ENCODE data around the gene IZUMO2. TPM values are rescaled to one million over a fixed set of nuclear protein-coding genes. Genes with fewer than 3 reads are reported as not detected.

IZUMO2 gene
- total RNA-seq, 2 donors from 2014 or later = 1.1 TPM; not detected in 1

DNA sequence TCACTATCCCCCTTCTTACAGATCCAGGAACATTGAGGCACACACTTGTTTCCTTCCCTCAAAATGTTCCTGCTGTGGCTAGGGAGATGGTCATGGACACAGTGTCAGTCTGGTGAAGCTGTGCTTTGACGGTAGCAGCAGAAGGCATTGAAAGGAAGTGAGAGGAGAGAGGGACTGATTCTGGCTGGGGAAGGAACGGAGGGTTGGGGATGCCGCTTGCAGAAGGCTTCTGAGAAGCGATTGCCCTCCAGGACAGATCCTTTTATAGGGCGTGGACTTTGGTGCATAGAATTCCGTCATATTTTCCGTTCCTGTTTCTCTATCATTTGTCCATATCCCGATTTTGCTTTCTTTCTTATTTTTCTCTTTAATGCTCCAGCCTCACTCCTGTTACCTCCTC lies 26.2 kb upstream of the IZUMO2 start:
- H3K36me3 ChIP-seq = no peaks in the 10 kb centered on the region
- DNase-seq (ENCODE audit: low spot score) = no peak
- TF ChIP-seq POLR2A (IDR thresholded peaks at IDR 0.05) (no peak), CTCF (IDR thresholded peaks at IDR 0.05) (no peak), POLR2AphosphoS5 (IDR thresholded peaks at IDR 0.05) (no peak)
- intact Hi-C loops (cut with DNase I) = no loop called here
- no peaks in the 10 kb centered on the region for H3K27me3 ChIP-seq (replicated peaks; ENCODE audit: insufficient read depth)
- 74% methylated on average over 8 of the region's 8 CpGs for WGBS
- no peak overlapping the region for H3K4me3 ChIP-seq
- no peaks in the 10 kb centered on the region for H3K9me3 ChIP-seq
- H3K4me1 ChIP-seq (replicated peaks) = no peaks in the 10 kb centered on the region
- no peak overlapping the region for H3K27ac ChIP-seq

DNA sequence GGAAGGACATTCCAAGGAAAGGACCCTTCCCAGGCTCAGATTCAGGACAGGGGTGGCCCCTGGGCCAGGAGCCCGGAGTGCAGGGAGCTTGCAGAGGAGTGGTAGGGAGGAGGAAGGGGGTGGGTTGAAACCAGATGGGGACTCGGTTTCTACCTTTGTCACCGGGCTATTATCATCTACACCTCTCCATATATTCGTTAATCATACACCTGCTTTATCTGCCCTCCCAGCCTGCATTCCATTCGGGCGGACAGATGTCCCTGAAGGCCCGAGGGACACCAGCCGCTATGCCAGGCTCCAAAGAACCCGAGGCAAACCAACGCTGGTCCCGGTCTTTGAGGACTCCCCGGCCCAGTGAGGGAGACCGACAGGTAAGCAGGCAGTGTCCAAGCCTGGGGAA lies 24.9 kb upstream of the IZUMO2 start:
- Histone ChIP-seq H3K36me3 (no peaks in the 10 kb centered on the region), H3K27ac (no peak overlapping the region), H3K4me3 (no peak overlapping the region), H3K27me3 (replicated peaks; ENCODE audit: insufficient read depth) (no peaks in the 10 kb centered on the region), H3K9me3 (no peaks in the 10 kb centered on the region), H3K4me1 (replicated peaks) (no peaks in the 10 kb centered on the region)
- no peak for DNase-seq (ENCODE audit: low spot score)
- intact Hi-C loops (cut with DNase I) = no loop called here
- TF ChIP-seq POLR2A (IDR thresholded peaks at IDR 0.05) = no peak
- TF ChIP-seq CTCF (IDR thresholded peaks at IDR 0.05) = no peak
- TF ChIP-seq POLR2AphosphoS5 (IDR thresholded peaks at IDR 0.05) = no peak
- 80% methylated on average over 13 of the region's 13 CpGs for WGBS

GRCh38 chr19:50184196-50184595 lies 21.1 kb upstream of the IZUMO2 start:
- DNase-seq (ENCODE audit: low spot score) = no peak
- H3K36me3 ChIP-seq = no peaks in the 10 kb centered on the region
- H3K9me3 ChIP-seq = no peaks in the 10 kb centered on the region
- no peaks in the 10 kb centered on the region for H3K27me3 ChIP-seq (replicated peaks; ENCODE audit: insufficient read depth)
- 4% methylated on average over 1 of the region's 1 CpG for WGBS
- TF ChIP-seq POLR2A (IDR thresholded peaks at IDR 0.05) (no peak), CTCF (IDR thresholded peaks at IDR 0.05) (no peak), POLR2AphosphoS5 (IDR thresholded peaks at IDR 0.05) (no peak)
- no peak overlapping the region for H3K4me3 ChIP-seq
- H3K27ac ChIP-seq = no peak overlapping the region
- H3K4me1 ChIP-seq (replicated peaks) = no peaks in the 10 kb centered on the region
- intact Hi-C loops (cut with DNase I) = no loop called here

DNA sequence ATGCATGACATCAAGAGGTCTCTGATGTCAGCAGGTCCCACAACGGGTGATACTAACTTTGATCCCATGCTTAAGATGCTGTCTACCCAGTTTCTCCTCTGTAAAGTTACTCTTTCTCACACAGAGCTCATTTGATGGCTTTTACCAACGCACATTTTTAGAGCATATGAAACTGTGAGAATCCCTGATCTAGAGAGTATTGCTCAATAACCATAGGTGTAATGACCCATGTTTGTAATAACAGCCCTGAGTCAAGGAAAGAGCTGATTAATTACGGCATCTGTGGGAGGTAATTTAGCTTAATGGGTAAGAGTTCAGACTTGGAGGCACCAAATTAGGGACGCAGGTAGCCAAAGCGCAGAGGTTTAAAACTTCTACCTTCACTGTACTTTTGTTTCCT lies 18.0 kb upstream of the IZUMO2 start:
- H3K36me3 ChIP-seq = no peaks in the 10 kb centered on the region
- H3K27ac ChIP-seq = no peak overlapping the region
- no peak overlapping the region for H3K4me3 ChIP-seq
- H3K27me3 ChIP-seq (replicated peaks; ENCODE audit: insufficient read depth) = no peaks in the 10 kb centered on the region
- DNase-seq (ENCODE audit: low spot score) = no peak
- intact Hi-C loops (cut with DNase I) = no loop called here
- TF ChIP-seq POLR2AphosphoS5 (IDR thresholded peaks at IDR 0.05) (no peak), CTCF (IDR thresholded peaks at IDR 0.05) (no peak), POLR2A (IDR thresholded peaks at IDR 0.05) (no peak)
- H3K4me1 ChIP-seq (replicated peaks) = no peaks in the 10 kb centered on the region
- 50% methylated on average over 5 of the region's 5 CpGs for WGBS
- no peaks in the 10 kb centered on the region for H3K9me3 ChIP-seq

DNA sequence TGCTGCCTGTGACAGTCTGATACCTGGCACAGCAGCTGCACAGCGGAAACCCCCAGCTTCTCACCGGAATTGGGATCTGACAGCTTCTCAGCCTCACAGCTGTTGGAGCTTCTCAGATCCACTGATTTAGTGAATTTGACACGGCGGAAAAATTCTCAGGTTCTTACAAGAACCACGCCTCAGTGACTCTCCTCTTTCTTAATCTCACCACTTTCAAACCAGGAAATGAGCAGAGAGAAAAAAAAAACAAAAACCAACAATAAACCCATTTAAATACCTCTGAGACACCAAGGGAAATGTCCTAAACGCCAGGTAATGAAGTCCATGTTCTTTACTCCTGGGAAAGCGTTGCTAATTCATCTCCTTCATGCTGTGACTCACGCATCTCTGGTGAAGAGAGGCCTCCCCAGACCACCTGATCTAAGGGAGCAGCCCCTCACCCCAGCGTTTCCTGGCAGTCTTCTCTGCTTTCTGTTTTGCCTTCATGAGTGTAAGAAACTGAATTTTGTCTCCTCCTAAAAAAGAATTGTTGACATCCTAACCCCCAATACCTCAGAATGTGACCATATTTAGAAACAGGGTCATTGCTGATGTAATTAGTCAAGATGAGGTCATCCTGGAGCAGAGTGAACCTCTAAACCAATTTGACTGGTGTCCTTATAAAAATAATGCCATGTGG lies 15.9 kb upstream of the IZUMO2 start:
- Histone ChIP-seq H3K9me3 (no peaks in the 10 kb centered on the region), H3K36me3 (no peaks in the 10 kb centered on the region), H3K4me1 (replicated peaks) (no peaks in the 10 kb centered on the region), H3K4me3 (no peak overlapping the region), H3K27me3 (replicated peaks; ENCODE audit: insufficient read depth) (no peaks in the 10 kb centered on the region), H3K27ac (peak overlapping the region in 1 of 2 donors; percentile 53)
- intact Hi-C loops (cut with DNase I) = no loop called here
- TF ChIP-seq POLR2A (IDR thresholded peaks at IDR 0.05) (no peak), POLR2AphosphoS5 (IDR thresholded peaks at IDR 0.05) (no peak), CTCF (IDR thresholded peaks at IDR 0.05) (no peak)
- DNase-seq (ENCODE audit: low spot score) = no peak
- WGBS = 29% methylated on average over 9 of the region's 9 CpGs
